ENCODE results near the gene CGB5.

DNA sequence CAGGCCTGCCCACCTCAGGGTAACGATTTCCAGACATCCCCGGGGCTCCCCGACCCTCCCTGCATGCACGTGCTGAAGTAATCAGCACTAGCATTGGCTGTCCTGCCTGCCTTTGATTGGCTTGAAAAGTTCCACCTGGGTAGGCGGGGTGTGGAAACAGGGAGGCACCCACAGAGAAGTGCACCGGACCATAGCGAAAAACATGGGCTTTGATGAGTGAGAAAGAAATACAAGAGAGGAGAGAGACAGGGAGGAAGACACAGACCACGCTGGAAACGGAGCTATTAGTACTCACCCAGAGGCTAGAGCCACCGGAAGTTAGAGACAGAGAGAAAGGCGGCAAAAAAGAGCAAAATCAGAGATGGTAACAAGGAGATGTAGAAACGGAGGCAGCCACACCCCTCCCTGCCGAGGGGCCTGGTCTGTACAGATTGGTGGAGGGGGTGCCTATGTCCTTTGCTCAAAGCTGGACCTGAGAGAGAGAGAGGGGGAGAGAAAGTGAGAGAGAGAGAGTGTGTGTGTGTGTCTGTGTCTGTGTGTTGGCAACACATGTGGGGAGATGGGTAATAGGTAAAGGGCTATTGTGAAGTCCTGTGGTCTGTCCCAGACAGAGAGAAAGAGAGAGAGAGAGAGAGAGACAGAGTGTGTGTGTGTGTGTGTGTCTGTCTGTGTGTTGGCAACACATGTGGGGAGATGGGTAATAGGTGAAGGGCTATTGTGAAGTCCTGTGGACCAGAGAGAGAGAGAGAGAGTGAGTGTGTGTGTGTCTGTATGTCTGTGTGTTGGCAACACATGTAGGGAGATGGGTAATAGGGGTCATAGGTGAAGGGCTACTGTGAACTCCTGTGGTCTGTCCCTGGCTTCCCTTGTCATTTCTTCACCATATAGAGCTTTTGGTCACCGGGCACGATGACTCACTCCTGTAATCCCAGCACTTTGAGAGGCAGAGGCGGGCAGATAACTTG lies 22.4 kb upstream of the CGB5 start:
- TF ChIP-seq, protein P1, sequence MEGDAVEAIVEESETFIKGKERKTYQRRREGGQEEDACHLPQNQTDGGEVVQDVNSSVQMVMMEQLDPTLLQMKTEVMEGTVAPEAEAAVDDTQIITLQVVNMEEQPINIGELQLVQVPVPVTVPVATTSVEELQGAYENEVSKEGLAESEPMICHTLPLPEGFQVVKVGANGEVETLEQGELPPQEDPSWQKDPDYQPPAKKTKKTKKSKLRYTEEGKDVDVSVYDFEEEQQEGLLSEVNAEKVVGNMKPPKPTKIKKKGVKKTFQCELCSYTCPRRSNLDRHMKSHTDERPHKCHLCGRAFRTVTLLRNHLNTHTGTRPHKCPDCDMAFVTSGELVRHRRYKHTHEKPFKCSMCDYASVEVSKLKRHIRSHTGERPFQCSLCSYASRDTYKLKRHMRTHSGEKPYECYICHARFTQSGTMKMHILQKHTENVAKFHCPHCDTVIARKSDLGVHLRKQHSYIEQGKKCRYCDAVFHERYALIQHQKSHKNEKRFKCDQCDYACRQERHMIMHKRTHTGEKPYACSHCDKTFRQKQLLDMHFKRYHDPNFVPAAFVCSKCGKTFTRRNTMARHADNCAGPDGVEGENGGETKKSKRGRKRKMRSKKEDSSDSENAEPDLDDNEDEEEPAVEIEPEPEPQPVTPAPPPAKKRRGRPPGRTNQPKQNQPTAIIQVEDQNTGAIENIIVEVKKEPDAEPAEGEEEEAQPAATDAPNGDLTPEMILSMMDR (IDR thresholded peaks at IDR 0.05): no peak
- no peak for TF ChIP-seq POLR2A (IDR thresholded peaks at IDR 0.05)
